Upper lobe of right lung (tissue), 1 donor: ENCODE data around the gene NEK8. TPM values are rescaled to one million over a fixed set of nuclear protein-coding genes. Genes with fewer than 3 reads are reported as not detected.

Source experiments
- ATAC-seq: fragments of 200-7000 bp; cut with Tn5 transposase; one replicate; pipeline ENCODE4 v1.9.1; 2020; ENCODE audit warnings: mild to moderate bottlenecking, moderate library complexity
- DNase-seq: peaks from one replicate; pipeline ENCODE4 v3.0.0-alpha.2; 2020
- H3K27ac ChIP-seq: fragments of 200-600 bp; one replicate; pipeline ENCODE4 v1.8.0; 2022
- H3K27me3 ChIP-seq: fragments of 200-600 bp; one replicate; pipeline ENCODE4 v1.8.0; 2022; ENCODE audit warnings: mild to moderate bottlenecking
- H3K36me3 ChIP-seq: fragments of 200-600 bp; one replicate; pipeline ENCODE4 v1.8.0; 2022
- H3K4me1 ChIP-seq: fragments of 200-600 bp; one replicate; pipeline ENCODE4 v1.8.0; 2022
- H3K4me3 ChIP-seq: fragments of 200-600 bp; one replicate; pipeline ENCODE4 v1.8.0; 2022; ENCODE audit warnings: mild to moderate bottlenecking
- H3K9me3 ChIP-seq: fragments of 200-600 bp; one replicate; pipeline ENCODE4 v1.8.0; 2022
- CTCF ChIP-seq: fragments of 200-600 bp; IDR thresholded peaks from one replicate; pipeline ENCODE4 v1.8.0; 2022; ENCODE audit warnings: antibody characterized with exemption
- intact Hi-C: fragments of 100-400 bp; cut with DNase I; formaldehyde crosslinking; loops from one replicate; pipeline ENCODE4 v1.11.0; 2022
- long read RNA-seq: library from polyadenylated mRNA; unstranded; transcript quantifications from one replicate; pipeline ENCODE4 v2.0.0, GENCODE V29; 2021
- total RNA-seq: library from RNA; stranded (reverse); fragmentation: NEBNext Ultra II Directional; extraction: Animal tissue kit (Norgen Biotek cat#: 25700); gene quantifications from one replicate; pipeline ENCODE4 v1.2.1, GENCODE V29; 2021
- donor health status: DM: no; HTN: yes; CAD: no; lungs with severe emphysema.

Gene NEK8
- total RNA-seq, result 8.4 TPM
- long read RNA-seq, transcript NEK8-201 (15 exons, 3,581 nt), result major isoform, 10 of 19 reads
- long read RNA-seq, partial matches to known transcripts, result 0 of 19 reads
- long read RNA-seq, other reads (novel, unspliced or antisense), result 9 of 19 reads

- no peaks in the 10 kb centered on the region for H3K27me3 ChIP-seq
- H3K36me3 ChIP-seq, result peaks cover 13% of the 10 kb centered on the region
- peak within 1 kb of the TSS; percentile 64 for H3K4me3 ChIP-seq
- H3K9me3 ChIP-seq, result no peaks in the 10 kb centered on the region
- H3K27ac ChIP-seq, result peak within 1 kb of the TSS; percentile 95
- peaks cover 23% of the 10 kb centered on the region for H3K4me1 ChIP-seq
- intact Hi-C loops, result no loop called here
- ATAC-seq, result peak; percentile 77
- TF ChIP-seq CTCF, result no peak
- DNase-seq, result peak; percentile 98
Observed at GRCh38 chr17:28728364-28729200, at the start of gene NEK8. TSS of gene NEK8 (plus strand) at chr17:28728788. CDS start at chr17:28728814, 26 bp downstream.

GRCh38 chr17:28682655-28683054 lies 45.9 kb upstream of the NEK8 start:
- no peak overlapping the region for H3K4me3 ChIP-seq
- no peak for TF ChIP-seq CTCF
- DNase-seq (no peak), ATAC-seq (no peak)
- intact Hi-C loops, result no loop called here
- H3K27me3 ChIP-seq, result no peaks in the 10 kb centered on the region
- H3K4me1 ChIP-seq, result no peaks in the 10 kb centered on the region
- H3K9me3 ChIP-seq, result no peaks in the 10 kb centered on the region
- peaks cover 100% of the 10 kb centered on the region for H3K36me3 ChIP-seq
- no peak overlapping the region for H3K27ac ChIP-seq

- DNase-seq (no peak), ATAC-seq (peak; percentile 33)
- H3K4me3 ChIP-seq, result no peak overlapping the region
- intact Hi-C loops, result no loop called here
- no peaks in the 10 kb centered on the region for H3K4me1 ChIP-seq
- peaks cover 100% of the 10 kb centered on the region for H3K36me3 ChIP-seq
- no peaks in the 10 kb centered on the region for H3K27me3 ChIP-seq
- no peaks in the 10 kb centered on the region for H3K9me3 ChIP-seq
- no peak overlapping the region for H3K27ac ChIP-seq
- TF ChIP-seq CTCF, result no peak
Observed at GRCh38 chr17:28684963-28685362, 43.6 kb upstream of the NEK8 start.

GRCh38 chr17:28685366-28685765 lies 43.2 kb upstream of the NEK8 start:
- no peak for TF ChIP-seq CTCF
- no peaks in the 10 kb centered on the region for H3K27me3 ChIP-seq
- no peaks in the 10 kb centered on the region for H3K4me1 ChIP-seq
- H3K4me3 ChIP-seq, result no peak overlapping the region
- peaks cover 100% of the 10 kb centered on the region for H3K36me3 ChIP-seq
- H3K9me3 ChIP-seq, result no peaks in the 10 kb centered on the region
- intact Hi-C loops, result no loop called here
- no peak for DNase-seq
- ATAC-seq, result no peak
- H3K27ac ChIP-seq, result no peak overlapping the region

- Histone ChIP-seq H3K27ac (no peak overlapping the region), H3K9me3 (no peaks in the 10 kb centered on the region), H3K4me1 (no peaks in the 10 kb centered on the region), H3K36me3 (peaks cover 100% of the 10 kb centered on the region), H3K27me3 (no peaks in the 10 kb centered on the region), H3K4me3 (no peak overlapping the region)
- DNase-seq, result no peak
- intact Hi-C loops, result no loop called here
- TF ChIP-seq CTCF, result no peak
- no peak for ATAC-seq
Observed at GRCh38 chr17:28686296-28686695, 42.3 kb upstream of the NEK8 start.
